Hepatocyte (in vitro differentiated cells): ENCODE data around the gene NDUFA7. TPM values are rescaled to one million over a fixed set of nuclear protein-coding genes. Genes with fewer than 3 reads are reported as not detected.
"Not testable (repeated sequence)": the region's sequence is repeated elsewhere in the genome, so short reads cannot be mapped to it uniquely, and the experiment has no call there.

Source experiments
- DNase-seq: peaks from one replicate; pipeline ENCODE4 v3.0.0-alpha.2; 2016; ENCODE audit warnings: low spot score
- H2AFZ ChIP-seq: fragments of 200-600 bp; sonication (generic); 2 replicates; pipeline ENCODE4 v1.6.0; 2016; ENCODE audit warnings: antibody characterized with exemption, mild to moderate bottlenecking
- H3K27ac ChIP-seq: fragments of 200-600 bp; sonication (generic); 2 replicates; pipeline ENCODE4 v1.5.1; 2016; ENCODE audit warnings: mild to moderate bottlenecking
- H3K27me3 ChIP-seq: fragments of 200-600 bp; sonication (generic); 2 replicates; pipeline ENCODE4 v1.6.1; 2016
- H3K36me3 ChIP-seq: fragments of 200-600 bp; sonication (generic); replicated peaks from 2 replicates; pipeline ENCODE4 v1.5.1; 2016; ENCODE audit warnings: low read depth; ENCODE audit not compliant: insufficient read depth
- H3K4me1 ChIP-seq: fragments of 200-600 bp; sonication (generic); 2 replicates; pipeline ENCODE4 v1.5.1; 2016; ENCODE audit warnings: mild to moderate bottlenecking, moderate library complexity; ENCODE audit not compliant: insufficient read depth
- H3K4me2 ChIP-seq: fragments of 200-600 bp; sonication (generic); 2 replicates; pipeline ENCODE4 v1.6.0; 2016
- H3K4me3 ChIP-seq: fragments of 200-600 bp; sonication (generic); 2 replicates; pipeline ENCODE4 v1.5.1; 2016; ENCODE audit warnings: mild to moderate bottlenecking
- H3K79me2 ChIP-seq: fragments of 200-600 bp; sonication (generic); 2 replicates; pipeline ENCODE4 v1.6.0; 2017; ENCODE audit warnings: mild to moderate bottlenecking
- H3K9me2 ChIP-seq: fragments of 200-600 bp; sonication (generic); replicated peaks from 2 replicates; pipeline ENCODE4 v1.6.0; 2017; ENCODE audit warnings: mild to moderate bottlenecking; ENCODE audit not compliant: insufficient read depth
- H3K9me3 ChIP-seq: fragments of 200-600 bp; sonication (generic); 2 replicates; pipeline ENCODE4 v1.5.1; 2016; ENCODE audit warnings: low read depth, mild to moderate bottlenecking
- H4K20me1 ChIP-seq: fragments of 200-600 bp; sonication (generic); 2 replicates; pipeline ENCODE4 v1.6.0; 2016; ENCODE audit warnings: mild to moderate bottlenecking; ENCODE audit not compliant: insufficient read depth, poor library complexity, severe bottlenecking
- EZH2 ChIP-seq: fragments of 200-600 bp; sonication (generic); IDR thresholded peaks from 2 replicates; pipeline ENCODE4 v1.6.1; 2016; ENCODE audit warnings: antibody characterized with exemption, mild to moderate bottlenecking, borderline replicate concordance
- EZH2phosphoT487 ChIP-seq: fragments of 200-600 bp; sonication (generic); IDR thresholded peaks from one replicate; pipeline ENCODE4 v1.6.1; 2018; ENCODE audit warnings: antibody characterized with exemption, mild to moderate bottlenecking, low read depth, moderate library complexity; ENCODE audit not compliant: unreplicated experiment, severe bottlenecking
- WGBS: methylation state at CpG from one replicate; pipeline ENCODE4 v1.1.6; 2016; ENCODE audit warnings: low lambda C conversion rate; ENCODE audit errors: missing lambda C conversion rate; 5-methylcytosine and 5-hydroxymethylcytosine counted together
- polyA plus RNA-seq: library from polyadenylated mRNA; unstranded; fragments of >200 nt; fragmentation: Nextera tagmentation; extraction: Ambion mirVana; gene quantifications from 2 replicates; pipeline ENCODE4 v1.2.1, GENCODE V29; 2016
- total RNA-seq: library from RNA; depleted of rRNA; stranded (reverse); fragments of >200 nt; gene quantifications from 2 replicates; pipeline ENCODE4 v1.2.3, GENCODE V29; 2014
- TF ChIP-seq, protein P1 (sequence below): fragments of 200-600 bp; sonication (generic); IDR thresholded peaks from 2 replicates; pipeline ENCODE4 v1.5.1; 2016; ENCODE audit warnings: antibody characterized with exemption, mild to moderate bottlenecking; ENCODE audit not compliant: poor library complexity

The NDUFA7 gene
- total and polyA plus RNA-seq, 2 experiments from 2014 or later: 34.4 to 115 TPM

GRCh38 chr19:8316351-8317125 is 4.6 kb downstream of the NDUFA7 start:
- H3K36me3 ChIP-seq: no peaks in the 10 kb centered on the region

GRCh38 chr19:8314981-8315640 is 6.1 kb downstream of the NDUFA7 start:
- peaks cover 14% of the 10 kb centered on the region for H3K79me2 ChIP-seq
- not testable (repeated sequence) for H3K4me2 ChIP-seq, H3K36me3 ChIP-seq, H4K20me1 ChIP-seq, H2AFZ ChIP-seq, H3K27ac ChIP-seq, H3K9me3 ChIP-seq, H3K27me3 ChIP-seq, H3K9me2 ChIP-seq, DNase-seq, H3K4me1 ChIP-seq, H3K4me3 ChIP-seq
- 90% methylated on average over 11 of the region's 11 CpGs for WGBS

More at GRCh38 chr19:8316351-8317125, 4.6 kb downstream of the NDUFA7 start:
- Histone ChIP-seq H3K79me2 (peaks cover 25% of the 10 kb centered on the region), H3K9me2 (no peaks in the 10 kb centered on the region), H3K9me3 (no peaks in the 10 kb centered on the region), H3K27ac (no peak overlapping the region), H4K20me1 (no peaks in the 10 kb centered on the region), H3K4me2 (no peak overlapping the region), H3K4me1 (peaks cover 5% of the 10 kb centered on the region), H3K4me3 (no peak overlapping the region), H3K27me3 (no peaks in the 10 kb centered on the region), H2AFZ (no peak overlapping the region)
- no peak for DNase-seq
- TF ChIP-seq EZH2phosphoT487 (no peak), EZH2 (no peak)
- TF ChIP-seq, protein P1, sequence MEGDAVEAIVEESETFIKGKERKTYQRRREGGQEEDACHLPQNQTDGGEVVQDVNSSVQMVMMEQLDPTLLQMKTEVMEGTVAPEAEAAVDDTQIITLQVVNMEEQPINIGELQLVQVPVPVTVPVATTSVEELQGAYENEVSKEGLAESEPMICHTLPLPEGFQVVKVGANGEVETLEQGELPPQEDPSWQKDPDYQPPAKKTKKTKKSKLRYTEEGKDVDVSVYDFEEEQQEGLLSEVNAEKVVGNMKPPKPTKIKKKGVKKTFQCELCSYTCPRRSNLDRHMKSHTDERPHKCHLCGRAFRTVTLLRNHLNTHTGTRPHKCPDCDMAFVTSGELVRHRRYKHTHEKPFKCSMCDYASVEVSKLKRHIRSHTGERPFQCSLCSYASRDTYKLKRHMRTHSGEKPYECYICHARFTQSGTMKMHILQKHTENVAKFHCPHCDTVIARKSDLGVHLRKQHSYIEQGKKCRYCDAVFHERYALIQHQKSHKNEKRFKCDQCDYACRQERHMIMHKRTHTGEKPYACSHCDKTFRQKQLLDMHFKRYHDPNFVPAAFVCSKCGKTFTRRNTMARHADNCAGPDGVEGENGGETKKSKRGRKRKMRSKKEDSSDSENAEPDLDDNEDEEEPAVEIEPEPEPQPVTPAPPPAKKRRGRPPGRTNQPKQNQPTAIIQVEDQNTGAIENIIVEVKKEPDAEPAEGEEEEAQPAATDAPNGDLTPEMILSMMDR: no peak
- 91% methylated on average over 14 of the region's 14 CpGs for WGBS

DNA sequence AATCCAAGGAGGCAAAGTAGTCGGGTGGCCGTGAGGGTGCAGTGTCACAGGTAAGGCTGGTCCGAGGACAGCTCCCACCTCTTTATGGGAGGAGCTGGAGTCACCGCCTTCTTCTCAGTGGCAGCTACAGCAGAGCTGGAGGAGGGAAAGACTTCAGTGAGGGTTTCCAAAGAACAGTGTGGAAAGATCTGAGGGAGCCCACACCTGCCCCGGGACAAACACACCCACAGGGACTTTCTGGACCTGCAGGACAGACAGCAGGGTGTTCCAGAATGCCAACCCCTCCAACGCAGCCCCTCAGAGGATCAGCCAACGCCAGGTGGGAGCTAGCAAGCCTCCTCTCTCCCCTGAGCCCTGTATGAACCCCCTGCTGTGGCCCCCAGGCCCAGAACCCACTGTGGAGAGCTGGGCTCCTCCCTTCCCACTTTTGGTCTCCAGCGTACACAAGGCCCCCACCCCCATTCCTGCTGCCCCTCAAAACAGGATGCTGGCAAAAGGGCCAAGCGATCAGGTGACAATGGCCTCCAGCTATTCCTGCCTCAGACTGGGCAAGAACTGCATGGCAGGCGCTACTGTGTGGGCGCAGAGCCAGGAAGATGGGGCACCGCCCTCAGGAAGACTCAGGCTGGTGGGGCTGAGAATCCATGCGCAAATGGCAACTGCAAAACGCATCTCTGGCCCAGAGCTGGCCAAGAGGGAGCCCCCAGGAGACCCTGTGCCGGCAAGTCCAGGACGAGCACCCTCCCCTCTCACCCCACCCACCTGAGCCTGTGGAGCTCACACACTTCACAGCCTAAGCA is 9.5 kb downstream of the NDUFA7 start:
- Histone ChIP-seq H3K36me3 (no peaks in the 10 kb centered on the region), H3K9me3 (no peaks in the 10 kb centered on the region), H3K4me1 (peaks cover 15% of the 10 kb centered on the region), H3K79me2 (peaks cover 4% of the 10 kb centered on the region), H3K9me2 (no peaks in the 10 kb centered on the region), H2AFZ (no peak overlapping the region), H3K27ac (no peak overlapping the region), H3K4me2 (no peak overlapping the region), H3K27me3 (no peaks in the 10 kb centered on the region), H4K20me1 (no peaks in the 10 kb centered on the region), H3K4me3 (no peak overlapping the region)
- 88% methylated on average over 16 of the region's 16 CpGs for WGBS
- TF ChIP-seq, protein P1: no peak
- TF ChIP-seq EZH2: no peak
- no peak for TF ChIP-seq EZH2phosphoT487
- no peak for DNase-seq
